Cerebellar nuclear complex (tissue), 1 donor: ENCODE data around the gene LIN37.
"Not testable (repeated sequence)": the region's sequence is repeated elsewhere in the genome, so short reads cannot be mapped to it uniquely, and the experiment has no call there.

Source experiments
- DNase-seq, 2 experiments: peaks; one replicate each; lab custom pipeline; 2025; lab: John Stamatoyannopoulos, UW

Gene LIN37

GRCh38 chr19:35789978-35790944 is 41.9 kb downstream of the LIN37 start:
- no peak for DNase-seq

- peak in 1 of 2 experiments; percentile 21 for DNase-seq
Measured at GRCh38 chr19:35790981-35791813, 42.8 kb downstream of the LIN37 start.

- DNase-seq, result no peak
Measured at GRCh38 chr19:35791814-35792279, 43.5 kb downstream of the LIN37 start.

- DNase-seq, result no peak
Measured at GRCh38 chr19:35792312-35792711, 43.9 kb downstream of the LIN37 start.

GRCh38 chr19:35792888-35793287 is 44.5 kb downstream of the LIN37 start:
- no peak for DNase-seq

GRCh38 chr19:35793381-35794165 is 45.2 kb downstream of the LIN37 start:
- no peak for DNase-seq

- DNase-seq, result not testable (repeated sequence)
Measured at GRCh38 chr19:35795564-35795963, 47.2 kb downstream of the LIN37 start.

GRCh38 chr19:35796645-35797542 is 48.5 kb downstream of the LIN37 start:
- no peak for DNase-seq

GRCh38 chr19:35797663-35798062 is 49.3 kb downstream of the LIN37 start:
- no peak for DNase-seq

- no peak for DNase-seq
Measured at GRCh38 chr19:35801828-35802227, 53.5 kb downstream of the LIN37 start.
